Activated CD4-positive, alpha-beta T cell treated with anti-CD3 and anti-CD28 coated beads, Interleukin-2, amount 50 U/mL, for 16 hours (primary cell): ENCODE results near the gene KAZN.

Source experiments
- DNase-seq: peaks from one replicate; pipeline ENCODE4 v3.0.0-alpha.2; 2020

KAZN gene

DNA sequence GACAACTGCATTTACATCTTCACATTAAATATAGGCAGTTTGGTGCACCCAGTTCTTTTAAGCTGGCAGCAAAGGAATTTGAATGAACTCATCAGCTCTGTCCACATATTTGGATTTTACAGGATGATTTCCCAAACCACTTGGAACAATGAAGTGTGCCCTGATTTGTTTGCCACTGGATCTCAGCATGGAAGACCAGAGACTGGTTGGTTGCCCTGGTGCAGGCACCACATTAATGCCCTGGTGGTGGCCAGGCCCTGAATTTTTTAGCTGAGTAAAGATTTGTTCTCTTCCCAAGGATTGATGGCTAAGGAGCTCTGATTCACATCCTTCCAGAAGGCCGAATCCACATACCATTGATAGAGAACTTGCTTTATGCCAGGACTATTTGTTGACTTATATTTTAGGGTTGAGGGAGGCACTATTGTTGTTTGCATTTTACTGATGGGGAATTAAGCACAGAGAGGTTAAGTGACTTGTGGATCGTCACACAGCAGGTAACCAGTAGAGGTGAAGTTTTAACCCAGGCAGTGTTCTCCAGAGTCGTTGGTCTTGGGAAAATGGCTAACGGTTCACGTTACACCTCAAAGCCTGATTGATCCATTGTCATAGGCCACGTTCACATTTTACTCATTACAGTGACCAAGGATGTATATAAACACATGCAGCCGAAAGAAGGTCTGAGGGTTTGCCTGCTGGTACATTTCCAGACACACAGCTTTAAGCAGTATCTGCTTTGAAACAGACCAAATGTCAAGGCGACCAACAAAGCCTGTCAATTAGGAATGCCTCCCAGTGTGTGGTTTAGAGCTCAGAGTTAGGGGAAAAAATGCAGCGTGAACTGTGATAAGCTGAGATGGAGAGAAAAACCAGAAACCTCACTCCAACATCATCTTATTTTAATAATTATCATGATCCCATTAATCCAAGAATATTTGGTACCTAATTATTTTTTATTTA is 50.7 kb downstream of the KAZN start:
- no peak for DNase-seq

GRCh38 chr1:14649976-14650375 is 51.5 kb downstream of the KAZN start:
- no peak for DNase-seq

DNA sequence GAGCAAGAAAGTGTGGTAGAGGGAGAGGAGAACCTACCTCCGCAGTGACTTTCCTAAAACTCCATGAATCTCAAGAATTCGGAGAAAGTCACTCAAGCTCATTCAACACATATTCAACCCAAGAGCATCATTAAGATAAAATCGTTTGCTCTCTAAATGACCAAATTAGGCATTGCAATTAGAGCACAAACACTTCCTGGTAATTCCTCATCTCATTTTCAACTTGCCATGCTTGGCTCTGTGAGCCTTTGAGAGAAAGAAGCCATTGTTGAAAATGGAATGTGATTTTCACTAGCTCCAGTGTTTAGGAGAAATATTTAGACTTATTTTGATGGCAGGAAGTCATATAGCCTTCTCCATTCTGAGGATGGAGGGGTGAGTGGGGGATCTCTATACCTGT is 52.5 kb downstream of the KAZN start:
- DNase-seq: no peak

- DNase-seq: no peak
These were observed 54.4 kb downstream of the KAZN start for GRCh38 chr1:14652840-14653239.

DNA sequence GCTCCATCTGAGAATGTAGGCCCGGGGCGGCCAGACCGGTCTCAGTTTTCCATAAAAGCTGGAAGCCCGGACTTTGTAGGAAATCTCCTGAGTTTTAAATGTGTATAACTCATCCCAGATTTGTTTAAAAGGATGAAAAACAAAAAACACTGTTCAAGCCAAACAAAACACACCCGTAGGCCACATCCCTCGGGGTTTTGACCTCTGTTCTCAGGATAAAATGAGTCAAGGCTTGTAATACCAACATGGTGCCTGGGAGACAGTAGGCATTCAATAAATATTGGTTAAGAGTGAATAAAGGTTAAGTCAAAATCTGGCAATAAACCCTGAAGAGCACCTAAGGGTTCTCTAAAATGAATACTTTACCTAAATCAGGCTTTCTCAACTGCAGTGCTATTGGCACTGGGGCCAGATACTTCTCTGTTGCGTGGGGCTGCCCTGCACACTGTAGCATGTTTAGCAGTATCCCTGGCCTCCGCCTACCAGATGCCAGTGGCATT is 55.0 kb downstream of the KAZN start:
- no peak for DNase-seq

GRCh38 chr1:14654554-14654953 is 56.1 kb downstream of the KAZN start:
- DNase-seq: no peak

GRCh38 chr1:14655385-14655784 is 56.9 kb downstream of the KAZN start:
- DNase-seq: no peak

GRCh38 chr1:14656384-14656937 is 58.0 kb downstream of the KAZN start:
- DNase-seq: no peak

- no peak for DNase-seq
These were observed 60.2 kb downstream of the KAZN start for GRCh38 chr1:14658642-14659041.

GRCh38 chr1:14659913-14660312 is 61.4 kb downstream of the KAZN start:
- DNase-seq: no peak

DNA sequence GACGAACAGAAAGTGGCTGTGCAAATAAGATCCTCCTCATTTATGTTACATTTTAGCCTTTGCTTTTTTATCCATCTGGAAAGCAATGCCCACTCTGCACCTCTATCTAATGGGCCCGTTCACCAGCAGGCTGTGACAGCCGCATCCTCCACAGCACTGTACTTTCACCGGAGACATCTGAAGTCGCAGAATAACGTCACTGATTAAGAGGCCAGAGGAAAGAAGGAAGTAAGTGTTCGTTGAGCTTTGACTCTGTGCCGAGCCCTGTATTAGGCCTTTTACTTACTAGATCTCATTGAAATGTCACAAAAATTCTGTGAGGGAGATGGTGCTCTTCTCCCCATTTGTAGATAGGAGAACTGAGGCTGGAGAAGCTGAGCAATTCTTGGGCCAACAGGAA is 62.3 kb downstream of the KAZN start:
- DNase-seq: no peak

DNA sequence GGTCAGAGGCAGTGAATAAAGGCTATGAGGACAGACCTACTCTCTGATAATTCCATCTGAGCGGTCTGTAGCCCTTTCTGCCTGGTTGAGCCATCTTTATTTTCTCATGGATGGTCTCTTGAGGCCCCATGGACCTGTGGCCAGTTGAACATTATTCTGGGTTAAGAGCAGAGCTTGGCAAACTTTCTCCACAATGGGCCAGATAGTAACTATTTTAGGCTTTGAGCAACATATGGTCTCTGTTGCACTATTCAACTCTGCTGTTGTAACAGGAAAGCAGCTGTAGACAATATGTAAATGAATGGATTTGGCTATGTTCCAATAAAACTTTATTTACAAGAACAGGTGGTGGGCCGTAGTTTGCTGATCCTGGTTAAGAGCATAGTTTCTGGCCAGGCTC is 62.7 kb downstream of the KAZN start:
- DNase-seq: no peak

GRCh38 chr1:14662116-14662515 is 63.6 kb downstream of the KAZN start:
- no peak for DNase-seq

GRCh38 chr1:14663773-14664172 is 65.3 kb downstream of the KAZN start:
- no peak for DNase-seq

DNA sequence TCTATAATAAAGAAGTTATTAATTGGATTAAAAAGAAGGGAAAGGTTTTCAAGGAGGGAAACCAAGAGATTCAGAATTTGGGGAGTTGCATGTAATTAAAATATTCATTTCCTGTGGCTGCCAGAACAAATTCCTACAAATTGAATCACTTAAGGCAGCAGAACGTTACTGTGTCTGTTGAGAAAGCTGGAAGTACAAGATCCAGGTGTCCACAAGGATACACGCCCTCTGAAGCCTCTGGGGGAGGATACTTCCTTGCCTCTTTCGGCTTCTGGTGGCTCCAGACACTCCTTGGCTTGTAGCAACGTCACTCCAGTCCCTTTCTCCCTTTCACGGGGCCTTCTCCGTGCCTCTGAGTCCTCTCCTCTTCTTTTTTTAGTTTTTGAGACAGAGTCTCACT is 67.9 kb downstream of the KAZN start:
- DNase-seq: no peak

DNA sequence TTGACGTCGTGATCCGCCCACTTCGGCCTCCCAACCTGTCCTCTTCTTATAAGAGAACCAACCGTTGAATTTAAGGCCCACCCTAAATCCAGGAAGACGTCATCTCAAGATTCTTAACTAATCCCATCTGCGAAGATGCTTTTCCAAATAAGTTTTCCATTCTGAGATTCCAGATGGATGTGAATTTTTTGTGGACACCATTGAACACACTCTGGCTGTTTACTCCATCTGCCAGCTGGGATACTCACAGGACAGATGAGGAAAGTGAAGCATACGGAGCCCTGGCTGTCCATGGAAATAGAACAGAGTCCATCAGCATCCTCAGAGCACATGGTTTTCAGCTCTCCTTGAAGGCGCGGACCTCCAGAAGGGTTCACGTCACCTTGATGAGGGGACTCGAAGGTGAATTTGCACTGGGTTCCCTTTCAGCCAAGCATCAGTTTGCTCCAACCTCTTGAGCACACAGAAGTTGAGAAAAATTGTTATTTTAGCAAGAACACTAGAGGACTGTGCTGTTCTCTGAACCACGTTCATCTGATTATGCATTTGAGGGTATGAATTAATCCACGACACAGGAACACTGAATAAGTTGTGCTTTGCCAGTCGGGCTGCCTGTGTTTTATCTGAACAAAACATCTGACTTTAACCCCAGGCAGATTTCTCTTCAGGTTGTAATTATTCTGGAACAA is 68.6 kb downstream of the KAZN start:
- DNase-seq: no peak

- DNase-seq: no peak
These were observed 69.1 kb downstream of the KAZN start for GRCh38 chr1:14667651-14667984.

DNA sequence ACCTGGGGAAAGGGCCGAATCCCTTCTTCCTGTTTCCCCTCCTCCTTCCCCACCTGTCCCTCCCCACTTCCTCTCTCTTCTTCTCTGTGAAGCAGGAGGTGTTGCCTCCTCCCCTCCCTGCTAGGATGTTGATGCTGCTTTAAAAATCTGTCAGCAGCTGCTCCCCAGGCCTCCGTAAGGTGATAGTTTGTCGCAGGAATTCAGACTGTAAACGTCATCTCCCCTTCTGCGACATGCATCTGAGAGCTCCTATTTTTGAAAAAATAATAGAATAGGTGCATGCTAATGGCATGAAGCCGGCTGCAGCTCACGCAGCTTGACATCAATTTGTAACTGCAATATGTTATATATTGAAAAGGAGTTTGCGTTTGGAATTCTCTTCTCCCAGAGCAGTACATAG is 70.1 kb downstream of the KAZN start:
- DNase-seq: no peak

DNA sequence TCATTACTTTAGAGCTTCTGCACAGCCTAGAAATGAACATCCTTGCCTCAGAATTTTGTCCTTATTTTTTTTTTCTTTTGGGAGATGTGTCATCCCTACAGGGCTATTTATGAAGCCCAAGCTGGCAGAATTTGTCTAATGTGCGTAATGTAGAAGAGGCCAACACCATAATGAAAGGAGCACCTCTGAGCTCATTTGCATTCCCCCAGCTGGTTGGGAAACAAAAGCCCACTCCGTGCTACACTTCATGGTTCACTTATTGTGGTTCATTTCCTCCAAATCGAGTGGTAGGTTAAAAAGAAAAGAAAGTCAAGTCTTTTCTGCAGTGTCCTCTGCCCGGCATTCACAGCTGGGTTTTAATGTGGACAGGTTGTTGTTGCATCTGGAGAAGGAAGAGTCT is 73.5 kb downstream of the KAZN start:
- no peak for DNase-seq

DNA sequence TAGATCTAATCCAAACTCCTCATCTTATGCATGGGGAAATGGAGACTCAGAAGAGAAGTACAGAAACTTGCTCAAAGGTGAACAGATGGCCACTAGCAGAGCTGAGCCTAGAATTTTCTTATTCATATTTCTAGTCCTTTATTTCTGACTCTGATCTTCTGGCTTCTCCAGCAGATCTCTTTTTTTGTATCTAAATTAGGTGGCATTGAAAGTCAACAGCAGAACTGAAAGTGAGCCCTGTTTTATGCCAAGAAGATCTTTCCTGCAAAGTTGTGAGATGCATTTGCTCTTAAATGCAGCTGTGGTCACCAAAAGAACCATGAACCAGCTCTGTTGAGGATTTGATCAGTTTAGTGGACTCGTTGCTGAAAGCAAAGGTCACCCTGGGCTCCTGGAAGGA is 75.5 kb downstream of the KAZN start:
- DNase-seq: no peak

DNA sequence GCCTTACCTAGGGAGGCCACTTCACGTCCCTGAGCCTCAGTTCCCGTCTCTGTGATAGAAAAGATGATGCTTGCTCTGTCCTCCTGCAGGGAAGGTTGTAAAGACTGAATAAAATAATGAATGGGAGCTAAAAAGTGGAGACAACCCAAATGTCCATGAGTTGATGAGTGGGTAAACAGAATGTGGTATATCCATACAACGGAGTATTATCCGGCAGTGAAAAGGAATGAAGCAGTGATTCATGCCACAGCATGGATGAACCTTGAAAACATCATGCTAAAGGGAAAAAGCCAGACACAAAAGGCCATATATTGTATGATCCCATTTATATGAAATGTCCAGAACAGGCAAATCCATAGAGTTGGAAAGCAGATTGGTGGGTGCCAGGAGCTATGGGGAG is 77.9 kb downstream of the KAZN start:
- DNase-seq: no peak

GRCh38 chr1:14677292-14677971 is 78.9 kb downstream of the KAZN start:
- no peak for DNase-seq

DNA sequence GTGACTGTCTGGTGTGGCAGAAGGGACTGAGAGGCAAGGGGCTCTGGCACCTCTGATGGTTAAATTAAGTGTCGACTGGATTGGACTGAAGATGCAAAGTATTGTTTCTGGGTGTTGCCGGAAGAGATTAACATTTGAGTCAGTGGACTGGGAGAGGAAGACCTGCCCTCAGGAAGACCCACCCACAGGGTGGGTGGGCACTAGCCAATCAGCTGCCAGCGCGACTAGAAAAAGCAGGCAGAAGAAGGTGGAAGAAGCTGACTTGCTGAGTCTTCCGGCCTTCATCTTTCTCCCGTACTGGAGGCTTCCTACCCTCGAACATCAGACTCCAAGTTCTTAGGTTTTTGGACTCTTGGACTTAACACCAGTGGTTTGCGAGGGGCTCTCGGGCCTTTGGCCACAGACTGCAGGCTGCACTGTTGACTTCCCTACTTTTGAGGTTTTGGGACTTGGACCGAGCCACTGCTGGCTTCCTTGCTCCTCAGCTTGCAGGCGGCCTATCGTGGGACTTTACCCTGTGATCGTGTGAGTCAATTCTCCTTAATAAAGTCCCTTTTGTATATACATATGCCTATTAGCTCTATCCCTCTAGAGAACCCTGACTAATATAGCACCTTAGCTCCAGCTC is 79.6 kb downstream of the KAZN start:
- no peak for DNase-seq
